Subcutaneous abdominal adipose tissue (tissue), 5 donors: ENCODE results near the gene ZNF292.

Source experiments
- H3K27ac ChIP-seq: one replicate; pipeline ENCODE4 v1.7.0; 2013; ENCODE audit warnings: low read depth, mild to moderate bottlenecking, inconsistent platforms, low read length, moderate library complexity
- H3K27me3 ChIP-seq, 5 donors: one replicate each; pipeline ENCODE4 v1.7.0; 2013; ENCODE audit warnings: low read length in 5 of 5, inconsistent platforms in 1 of 5; ENCODE audit not compliant: control insufficient read depth in 5 of 5, insufficient read depth in 4 of 5
- H3K36me3 ChIP-seq, 5 donors: one replicate each; pipeline ENCODE4 v1.7.0; 2013; ENCODE audit warnings: low read length in 5 of 5; ENCODE audit not compliant: control insufficient read depth in 5 of 5, insufficient read depth in 5 of 5
- H3K4me1 ChIP-seq, 5 donors: one replicate each; pipeline ENCODE4 v1.7.0; 2013; ENCODE audit warnings: low read length in 5 of 5, mild to moderate bottlenecking in 3 of 5, moderate library complexity in 1 of 5; ENCODE audit not compliant: control insufficient read depth in 5 of 5, insufficient read depth in 5 of 5
- H3K4me3 ChIP-seq, 5 donors: one replicate each; pipeline ENCODE4 v1.7.0; 2013; ENCODE audit warnings: low read length in 5 of 5, low read depth in 1 of 5
- H3K9ac ChIP-seq, 5 donors: one replicate each; pipeline ENCODE4 v1.7.0; 2013; ENCODE audit warnings: low read length in 5 of 5, mild to moderate bottlenecking in 4 of 5, moderate library complexity in 3 of 5
- H3K9me3 ChIP-seq, 5 donors: one replicate each; pipeline ENCODE4 v1.7.0; 2013; ENCODE audit warnings: low read length in 5 of 5; ENCODE audit not compliant: control insufficient read depth in 5 of 5
- donor health status: healthy.
- donor health status: healthy.
- donor health status: healthy.
- donor health status: healthy.
- donor health status: healthy.

ZNF292 gene

GRCh38 chr6:87251725-87252124 is 96.4 kb downstream of the ZNF292 start:
- no peak overlapping the region for H3K4me3 ChIP-seq
- H3K9me3 ChIP-seq, result no peaks in the 10 kb centered on the region
- H3K9ac ChIP-seq, result no peak overlapping the region
- H3K27me3 ChIP-seq, result no peaks in the 10 kb centered on the region
- no peaks in the 10 kb centered on the region for H3K4me1 ChIP-seq
- H3K36me3 ChIP-seq, result peaks cover 31 to 53% (median 38%) of the 10 kb centered on the region in 5 donors
- no peak overlapping the region for H3K27ac ChIP-seq

DNA sequence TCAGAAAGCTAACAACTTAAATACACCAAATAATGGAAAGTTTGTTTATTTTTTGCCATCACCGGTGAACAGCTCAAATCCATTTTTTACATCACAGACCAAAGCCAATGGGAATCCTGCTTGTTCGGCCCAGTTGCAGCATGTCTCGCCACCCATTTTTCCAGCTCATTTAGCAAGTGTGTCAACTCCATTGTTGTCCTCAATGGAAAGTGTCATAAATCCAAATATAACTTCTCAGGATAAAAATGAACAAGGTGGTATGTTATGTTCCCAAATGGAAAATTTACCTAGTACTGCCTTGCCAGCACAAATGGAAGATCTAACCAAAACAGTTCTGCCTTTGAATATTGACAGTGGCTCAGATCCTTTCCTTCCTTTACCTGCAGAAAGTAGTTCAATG is 101.7 kb downstream of the ZNF292 start:
- H3K27me3 ChIP-seq, result no peaks in the 10 kb centered on the region
- H3K36me3 ChIP-seq, result peaks cover 18 to 40% (median 37%) of the 10 kb centered on the region in 5 donors
- no peak overlapping the region for H3K9ac ChIP-seq
- H3K4me1 ChIP-seq, result no peaks in the 10 kb centered on the region
- no peak overlapping the region for H3K27ac ChIP-seq
- peaks cover 0 to 7% (median 0%) of the 10 kb centered on the region in 5 donors for H3K9me3 ChIP-seq
- no peak overlapping the region for H3K4me3 ChIP-seq

GRCh38 chr6:87257565-87257964 is 102.2 kb downstream of the ZNF292 start:
- Histone ChIP-seq H3K27ac (no peak overlapping the region), H3K4me1 (no peaks in the 10 kb centered on the region), H3K4me3 (no peak overlapping the region), H3K9me3 (peaks cover 0 to 7% (median 0%) of the 10 kb centered on the region in 5 donors), H3K36me3 (peaks cover 18 to 38% (median 35%) of the 10 kb centered on the region in 5 donors), H3K9ac (no peak overlapping the region), H3K27me3 (no peaks in the 10 kb centered on the region)

GRCh38 chr6:87257975-87258374 is 102.6 kb downstream of the ZNF292 start:
- H3K4me3 ChIP-seq, result no peak overlapping the region
- peaks cover 18 to 38% (median 34%) of the 10 kb centered on the region in 5 donors for H3K36me3 ChIP-seq
- H3K4me1 ChIP-seq, result no peaks in the 10 kb centered on the region
- no peak overlapping the region for H3K9ac ChIP-seq
- peaks cover 0 to 7% (median 0%) of the 10 kb centered on the region in 5 donors for H3K9me3 ChIP-seq
- H3K27ac ChIP-seq, result no peak overlapping the region
- H3K27me3 ChIP-seq, result no peaks in the 10 kb centered on the region

- no peaks in the 10 kb centered on the region for H3K27me3 ChIP-seq
- peaks cover 0 to 7% (median 0%) of the 10 kb centered on the region in 5 donors for H3K9me3 ChIP-seq
- no peak overlapping the region for H3K9ac ChIP-seq
- H3K27ac ChIP-seq, result no peak overlapping the region
- no peak overlapping the region for H3K4me3 ChIP-seq
- H3K4me1 ChIP-seq, result no peaks in the 10 kb centered on the region
- H3K36me3 ChIP-seq, result peaks cover 14 to 26% (median 24%) of the 10 kb centered on the region in 5 donors
These were observed 104.4 kb downstream of the ZNF292 start for GRCh38 chr6:87259791-87260190.

DNA sequence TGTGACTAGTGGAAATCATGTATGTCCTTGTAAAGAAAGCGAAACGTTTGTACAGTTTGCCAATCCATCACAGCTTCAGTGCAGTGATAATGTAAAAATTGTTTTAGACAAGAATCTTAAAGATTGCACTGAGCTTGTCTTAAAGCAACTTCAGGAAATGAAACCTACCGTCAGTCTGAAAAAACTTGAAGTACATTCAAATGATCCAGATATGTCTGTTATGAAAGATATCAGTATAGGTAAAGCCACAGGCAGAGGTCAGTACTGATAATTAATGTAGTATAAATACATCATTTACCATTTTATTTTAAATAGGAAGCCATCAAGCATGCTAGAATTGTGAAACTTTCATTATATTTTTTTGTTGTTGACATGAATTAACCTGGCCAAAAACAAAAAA is 106.2 kb downstream of the ZNF292 start:
- Histone ChIP-seq H3K27me3 (no peaks in the 10 kb centered on the region), H3K36me3 (peaks cover 0 to 10% (median 7%) of the 10 kb centered on the region in 5 donors), H3K9me3 (peaks cover 0 to 7% (median 0%) of the 10 kb centered on the region in 5 donors), H3K4me1 (no peaks in the 10 kb centered on the region), H3K27ac (no peak overlapping the region), H3K9ac (no peak overlapping the region), H3K4me3 (no peak overlapping the region)

- H3K4me1 ChIP-seq, result no peaks in the 10 kb centered on the region
- H3K36me3 ChIP-seq, result no peaks in the 10 kb centered on the region
- H3K4me3 ChIP-seq, result no peak overlapping the region
- peaks cover 0 to 6% (median 0%) of the 10 kb centered on the region in 5 donors for H3K9me3 ChIP-seq
- no peak overlapping the region for H3K9ac ChIP-seq
- no peaks in the 10 kb centered on the region for H3K27me3 ChIP-seq
- H3K27ac ChIP-seq, result no peak overlapping the region
These were observed 109.1 kb downstream of the ZNF292 start for GRCh38 chr6:87264481-87264880.

DNA sequence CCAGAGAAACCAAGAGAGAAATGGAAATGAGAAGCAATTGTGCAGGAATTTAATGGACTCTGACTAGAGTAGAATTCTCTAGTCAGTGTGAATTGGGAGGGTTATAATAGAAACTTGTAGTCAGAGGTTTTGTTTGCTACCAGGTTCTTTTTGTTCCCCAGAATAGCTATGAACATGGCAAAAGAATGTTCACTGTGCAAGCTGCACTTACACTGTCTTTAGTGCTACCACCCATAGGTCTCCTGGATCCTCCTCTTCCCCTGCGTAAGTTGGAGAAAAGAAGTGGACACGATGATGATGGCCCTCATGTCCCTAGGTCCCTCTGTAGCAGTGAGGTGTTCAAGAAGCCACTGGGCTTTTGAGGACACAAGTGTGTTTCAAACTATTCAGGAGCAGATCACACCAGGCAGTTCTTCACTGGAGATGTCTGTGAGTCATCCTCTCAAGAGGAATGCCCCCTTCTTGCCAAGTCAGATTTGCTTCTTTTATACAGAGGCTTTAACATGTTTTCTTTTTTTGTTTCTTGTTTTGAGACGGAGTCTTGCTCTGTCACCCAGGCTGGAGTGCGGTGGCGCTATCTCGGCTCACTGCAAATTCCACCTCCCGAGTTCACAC is 119.4 kb downstream of the ZNF292 start:
- H3K4me3 ChIP-seq, result no peak overlapping the region
- no peaks in the 10 kb centered on the region for H3K36me3 ChIP-seq
- no peaks in the 10 kb centered on the region for H3K27me3 ChIP-seq
- H3K9ac ChIP-seq, result no peak overlapping the region
- no peaks in the 10 kb centered on the region for H3K9me3 ChIP-seq
- H3K4me1 ChIP-seq, result peaks cover 0 to 4% (median 0%) of the 10 kb centered on the region in 5 donors
- H3K27ac ChIP-seq, result no peak overlapping the region

DNA sequence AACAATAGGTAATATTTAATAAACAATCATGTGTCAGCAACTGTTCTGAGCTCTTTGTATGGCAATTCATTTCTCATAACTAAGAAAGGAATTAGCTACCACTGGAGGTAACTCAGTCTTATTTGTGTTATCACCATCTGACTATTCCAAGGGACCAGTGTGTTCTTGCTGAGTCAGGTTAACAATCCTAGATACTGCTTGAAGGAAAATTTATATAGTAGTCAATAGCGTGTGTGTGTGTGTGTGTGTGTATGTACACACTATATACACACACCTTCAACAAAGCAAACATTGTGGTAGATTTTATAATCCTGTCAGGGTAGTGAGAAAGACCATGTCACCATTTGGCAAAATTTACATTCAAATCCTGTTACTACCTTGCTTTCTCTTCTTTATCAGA is 121.3 kb downstream of the ZNF292 start:
- no peak overlapping the region for H3K9ac ChIP-seq
- H3K4me1 ChIP-seq, result peaks cover 0 to 4% (median 0%) of the 10 kb centered on the region in 5 donors
- H3K36me3 ChIP-seq, result no peaks in the 10 kb centered on the region
- no peak overlapping the region for H3K4me3 ChIP-seq
- H3K27ac ChIP-seq, result no peak overlapping the region
- no peaks in the 10 kb centered on the region for H3K9me3 ChIP-seq
- H3K27me3 ChIP-seq, result no peaks in the 10 kb centered on the region

GRCh38 chr6:87277123-87277522 is 121.8 kb downstream of the ZNF292 start:
- no peaks in the 10 kb centered on the region for H3K36me3 ChIP-seq
- H3K4me3 ChIP-seq, result no peak overlapping the region
- no peak overlapping the region for H3K27ac ChIP-seq
- H3K9ac ChIP-seq, result no peak overlapping the region
- no peaks in the 10 kb centered on the region for H3K27me3 ChIP-seq
- H3K9me3 ChIP-seq, result no peaks in the 10 kb centered on the region
- H3K4me1 ChIP-seq, result peaks cover 0 to 4% (median 0%) of the 10 kb centered on the region in 5 donors
